A549 (cell line): ENCODE measurements around the gene RRAS2. TPM values are rescaled to one million over a fixed set of nuclear protein-coding genes. Genes with fewer than 3 reads are reported as not detected.
"Not testable (repeated sequence)": the region's sequence is repeated elsewhere in the genome, so short reads cannot be mapped to it uniquely, and the experiment has no call there.

Experiments
- ATAC-seq, 2 experiments: fragments of 200-7000 bp in 1 of 2; fragments of >200 bp in 1 of 2; cut with Nextera tagmentation in 1 of 2; cut with Tn5 transposase in 1 of 2; 3 replicates each; pipeline versions ENCODE4 v1.8.0 to v1.9.1; 2018 to 2020; ENCODE audit warnings: mild to moderate bottlenecking in 1 of 2, moderate library complexity in 1 of 2
- CTCF ChIA-PET: fragments of 300-600 bp; sonication (Branson Sonifier 250); formaldehyde crosslinking; extraction: SDS; loops from one replicate; lab custom pipeline; 2021; ENCODE audit warnings: antibody characterized with exemption, inconsistent platforms; lab: Yijun Ruan, JAX
- POLR2A ChIA-PET: fragments of 350-600 bp; formaldehyde crosslinking; extraction: SDS; loops from one replicate; lab custom pipeline; 2021; ENCODE audit warnings: antibody characterized with exemption, inconsistent platforms; lab: Yijun Ruan, JAX
- DNase-seq, 2 experiments: peaks; one replicate each; pipeline versions ENCODE4 v3.0.0 to v3.0.0-alpha.2; 2011 to 2016; ENCODE audit warnings: low read depth in 1 of 2, low spot score in 1 of 2
- FAIRE-seq: peaks from 2 replicates; lab custom pipeline; 2011; peaks lifted over from hg19 to GRCh38; lab: Jason Lieb, UNC
- H3K27ac ChIP-seq, 2 experiments: fragments of >200 bp; sonication (Bioruptor Twin); formaldehyde crosslinking; 3 replicates each; pipeline ENCODE4 v1.5.1; 2016 to 2017
- H3K4me1 ChIP-seq: fragments of >200 bp; sonication (Bioruptor Twin); formaldehyde crosslinking; 3 replicates; pipeline ENCODE4 v1.6.1; 2016
- H3K4me2 ChIP-seq: fragments of >200 bp; sonication (Bioruptor Twin); formaldehyde crosslinking; 3 replicates; pipeline ENCODE4 v1.6.1; 2016
- H3K4me3 ChIP-seq: fragments of >200 bp; sonication (Bioruptor Twin); formaldehyde crosslinking; 3 replicates; pipeline ENCODE4 v1.5.1; 2016
- H3K9me3 ChIP-seq: fragments of >200 bp; sonication (Bioruptor Twin); formaldehyde crosslinking; 3 replicates; pipeline ENCODE4 v1.6.1; 2016
- BHLHE40 ChIP-seq: IDR thresholded peaks from 2 replicates; pipeline ENCODE4 v1.6.1; 2012; ENCODE audit warnings: low read depth, low read length, inconsistent platforms
- CEBPB ChIP-seq, 2 experiments: fragments of >200 bp in 1 of 2; sonication (Bioruptor Twin) in 1 of 2; formaldehyde crosslinking in 1 of 2; IDR thresholded peaks; 2 replicates each; pipeline ENCODE4 v1.6.1; 2012 to 2016
- CHD4 ChIP-seq: fragments of 200-600 bp; sonication (generic); IDR thresholded peaks from 2 replicates; pipeline ENCODE4 v1.6.1; 2016; ENCODE audit warnings: antibody characterized with exemption, mild to moderate bottlenecking, borderline replicate concordance
- FOSB ChIP-seq: fragments of 250-450 bp; sonication (Bioruptor Pico); IDR thresholded peaks from 2 replicates; pipeline ENCODE4 v1.5.0; 2020; ENCODE audit warnings: mild to moderate bottlenecking, moderate library complexity
- FOSL2 ChIP-seq, 2 experiments: fragments of 450-650 bp in 1 of 2; fragments of >200 bp in 1 of 2; sonication (Bioruptor Twin) in 1 of 2; formaldehyde crosslinking; IDR thresholded peaks; 2 replicates each; pipeline versions ENCODE4 v1.5.0 to v1.6.1; 2016 to 2020; ENCODE audit warnings: mild to moderate bottlenecking in 1 of 2, moderate library complexity in 1 of 2
- FOXS1 ChIP-seq: fragments of 250-450 bp; sonication (Bioruptor Pico); IDR thresholded peaks from 2 replicates; pipeline ENCODE4 v1.5.0; 2020; ENCODE audit warnings: mild to moderate bottlenecking, moderate library complexity
- HEYL ChIP-seq: fragments of 250-450 bp; sonication (Bioruptor Pico); IDR thresholded peaks from 2 replicates; pipeline ENCODE4 v1.8.0; 2021; ENCODE audit warnings: mild to moderate bottlenecking, moderate library complexity
- HOXB13 ChIP-seq: fragments of 250-450 bp; sonication (Bioruptor Pico); IDR thresholded peaks from 2 replicates; pipeline ENCODE4 v1.5.0; 2020; ENCODE audit warnings: low read depth, mild to moderate bottlenecking, moderate library complexity
- HOXB5 ChIP-seq: fragments of 250-450 bp; sonication (Bioruptor Pico); IDR thresholded peaks from 2 replicates; pipeline ENCODE4 v1.5.0; 2020; ENCODE audit warnings: mild to moderate bottlenecking, moderate library complexity
- KDM5A ChIP-seq: fragments of 200-600 bp; sonication (generic); IDR thresholded peaks from 2 replicates; pipeline ENCODE4 v1.6.1; 2016; ENCODE audit warnings: antibody characterized with exemption, mild to moderate bottlenecking
- NFE2L2 ChIP-seq: fragments of 150-350 bp; conservative IDR thresholded peaks from 2 replicates; pipeline ENCODE4 v1.6.1; 2014; ENCODE audit warnings: low read length
- NPAS2 ChIP-seq: fragments of 250-450 bp; sonication (Bioruptor Pico); IDR thresholded peaks from 2 replicates; pipeline ENCODE4 v1.8.0; 2022; ENCODE audit warnings: mild to moderate bottlenecking, moderate library complexity, borderline replicate concordance
- NR3C1 ChIP-seq: fragments of >200 bp; sonication (Bioruptor Twin); formaldehyde crosslinking; IDR thresholded peaks from 3 replicates; pipeline ENCODE4 v1.6.1; 2017
- PHF8 ChIP-seq: fragments of 200-600 bp; sonication (generic); IDR thresholded peaks from 2 replicates; pipeline ENCODE4 v1.6.1; 2016; ENCODE audit warnings: low read depth, mild to moderate bottlenecking, antibody characterized with exemption, moderate library complexity, borderline replicate concordance
- RFX5 ChIP-seq: fragments of 450-650 bp; IDR thresholded peaks from 2 replicates; pipeline ENCODE4 v1.7.1; 2014; ENCODE audit warnings: antibody characterized with exemption, mild to moderate bottlenecking, moderate library complexity
- SREBF2 ChIP-seq: fragments of 450-650 bp; IDR thresholded peaks from 2 replicates; pipeline ENCODE4 v1.6.1; 2014; ENCODE audit warnings: mild to moderate bottlenecking, moderate library complexity
- TP53 ChIP-seq: fragments of 250-450 bp; sonication (Bioruptor Pico); IDR thresholded peaks from 2 replicates; pipeline ENCODE4 v1.5.0; 2021; ENCODE audit warnings: mild to moderate bottlenecking, moderate library complexity
- ZC3H11A ChIP-seq: fragments of 450-650 bp; IDR thresholded peaks from 2 replicates; pipeline ENCODE4 v1.6.1; 2014; ENCODE audit warnings: antibody characterized with exemption, mild to moderate bottlenecking
- ZFP36 ChIP-seq: fragments of 450-650 bp; IDR thresholded peaks from 2 replicates; pipeline ENCODE4 v1.6.1; 2014; ENCODE audit warnings: borderline replicate concordance; ENCODE audit not compliant: partially characterized antibody
- ZSCAN20 ChIP-seq: fragments of 250-450 bp; sonication (Bioruptor Pico); IDR thresholded peaks from 2 replicates; pipeline ENCODE4 v1.8.0; 2022; ENCODE audit warnings: mild to moderate bottlenecking, moderate library complexity
- WGBS: methylation state at CpG from one replicate; pipeline ENCODE4 v1.1.6; 2017; ENCODE audit errors: missing lambda C conversion rate; 5-methylcytosine and 5-hydroxymethylcytosine counted together
- polyA plus RNA-seq, 4 experiments: library from polyadenylated mRNA; depleted of rRNA in 3 of 4; stranded (reverse); fragments of >200 nt; fragmentation: RNase III in 1 of 4; extraction: RNeasy Plus Mini Kit Qiagen cat#74134 plus additional on column Dnase treatment in 1 of 4; gene quantifications; 2 replicates in 3 of 4; 3 replicates in 1 of 4; pipeline ENCODE4 v1.2.3, GENCODE V29; 2011 to 2017
- TF ChIP-seq, protein P1 (sequence below): fragments of 200-600 bp; sonication (generic); IDR thresholded peaks from 2 replicates; pipeline ENCODE4 v1.6.1; 2016; ENCODE audit warnings: antibody characterized with exemption, mild to moderate bottlenecking, moderate library complexity
- TF ChIP-seq, protein P2 (sequence below): IDR thresholded peaks from 2 replicates; pipeline ENCODE4 v1.6.1; 2012
- TF ChIP-seq, protein P3 (sequence below): fragments of 250-450 bp; sonication (Bioruptor Pico); IDR thresholded peaks from 2 replicates; pipeline ENCODE4 v1.5.0; 2021; ENCODE audit warnings: mild to moderate bottlenecking, moderate library complexity, borderline replicate concordance
- TF ChIP-seq, protein P4 (sequence below): fragments of 250-450 bp; sonication (Bioruptor Pico); IDR thresholded peaks from 2 replicates; pipeline ENCODE4 v1.5.0; 2020; ENCODE audit warnings: low read depth, mild to moderate bottlenecking, moderate library complexity
- TF ChIP-seq, protein P5 (sequence below): fragments of >200 bp; sonication (Bioruptor Twin); formaldehyde crosslinking; IDR thresholded peaks from 3 replicates; pipeline ENCODE4 v1.6.1; 2016
- TF ChIP-seq, protein P6 (sequence below): IDR thresholded peaks from 2 replicates; pipeline ENCODE4 v1.6.1; 2012; ENCODE audit warnings: low read depth, borderline replicate concordance

Gene RRAS2
- polyA plus RNA-seq, 2 of the 4 experiments (the other 2 are of a cell fraction): 37.9 to 48.2 TPM

DNA sequence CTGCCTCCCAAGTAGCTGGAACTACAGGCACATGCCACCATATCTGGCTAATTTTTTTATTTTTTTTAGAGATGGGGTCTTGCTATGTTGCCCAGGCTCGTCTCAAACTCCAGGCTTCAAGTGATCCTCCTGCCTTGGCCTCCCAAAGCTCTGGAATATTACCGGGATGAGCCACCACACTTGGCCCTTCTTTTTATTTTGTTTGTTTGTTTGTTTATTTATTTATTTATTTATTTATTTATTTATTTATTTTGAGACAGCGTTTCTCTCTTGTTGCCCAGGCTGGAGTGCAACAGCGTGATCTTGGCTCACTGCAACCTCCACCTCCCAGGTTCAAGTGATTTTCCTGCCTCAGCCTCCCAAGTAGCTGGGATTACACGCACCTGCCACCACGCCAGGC is 44.5 kb upstream of the RRAS2 start:
- H3K4me1 ChIP-seq, DNase-seq, ATAC-seq, H3K9me3 ChIP-seq, POLR2A ChIA-PET, FAIRE-seq, H3K4me2 ChIP-seq, H3K27ac ChIP-seq, H3K4me3 ChIP-seq: not testable (repeated sequence)
- CTCF ChIA-PET: interaction anchor here (1.2 kb wide), 1 partner anchor 15 kb away, joined by 3 read pairs; no protein-coding TSS in a partner anchor
- peak; percentile 58 for TF ChIP-seq ZC3H11A
- 93% methylated on average over 6 of the region's 6 CpGs for WGBS

DNA sequence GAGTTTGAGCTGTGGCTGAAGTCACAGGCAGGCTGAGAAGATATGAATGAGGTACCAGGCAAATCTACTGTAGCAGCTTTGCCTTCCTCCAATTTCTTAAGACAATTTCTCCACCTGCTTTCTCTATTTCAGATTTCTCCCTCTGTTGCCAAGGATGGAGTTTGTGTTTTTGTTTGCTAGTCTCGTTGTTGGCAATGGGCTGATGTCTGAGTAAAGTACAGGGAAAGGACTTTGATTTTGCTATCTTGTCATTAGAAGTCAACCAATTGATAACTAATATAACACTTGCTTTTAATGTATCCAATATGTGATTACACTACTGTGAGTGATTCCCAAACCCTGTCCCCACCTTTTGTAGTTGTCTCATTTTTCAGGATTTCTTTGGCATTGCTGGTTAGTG is 40.1 kb upstream of the RRAS2 start:
- POLR2A ChIA-PET: no interaction called here

DNA sequence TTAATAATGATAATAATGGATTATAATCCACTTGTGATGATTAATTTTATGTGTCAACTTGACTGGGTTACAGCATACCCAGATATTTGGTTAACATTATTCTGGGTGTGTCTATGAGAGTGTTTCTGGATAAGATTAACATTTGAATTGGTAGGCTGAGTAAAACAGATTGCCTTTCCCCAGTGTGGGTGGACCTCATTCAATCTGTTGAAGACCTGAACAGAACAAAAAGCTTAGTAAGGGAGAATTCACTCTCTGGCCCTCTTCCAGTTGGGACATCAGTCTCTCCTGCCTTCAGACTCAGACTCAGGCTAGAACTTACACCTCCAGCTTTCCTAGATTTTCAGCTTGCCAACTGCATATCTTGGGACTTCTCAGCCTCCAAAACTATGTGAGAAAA is 37.3 kb upstream of the RRAS2 start:
- CTCF ChIA-PET: interaction anchor here (0.6 to 2.1 kb wide), 2 partner anchors 22 to 664 kb away, joined by 3 to 7 read pairs; no protein-coding TSS in a partner anchor
- Histone ChIP-seq H3K9me3 (no peaks in the 10 kb centered on the region), H3K4me1 (peaks cover under 1% of the 10 kb centered on the region; the same call in 1 of the 3 replicates), H3K27ac (no peak overlapping the region), H3K4me3 (no peak overlapping the region), H3K4me2 (no peak overlapping the region)
- no peak for ATAC-seq
- no peak for DNase-seq
- FAIRE-seq: no peak
- POLR2A ChIA-PET: no interaction called here
- TF ChIP-seq, protein P1, sequence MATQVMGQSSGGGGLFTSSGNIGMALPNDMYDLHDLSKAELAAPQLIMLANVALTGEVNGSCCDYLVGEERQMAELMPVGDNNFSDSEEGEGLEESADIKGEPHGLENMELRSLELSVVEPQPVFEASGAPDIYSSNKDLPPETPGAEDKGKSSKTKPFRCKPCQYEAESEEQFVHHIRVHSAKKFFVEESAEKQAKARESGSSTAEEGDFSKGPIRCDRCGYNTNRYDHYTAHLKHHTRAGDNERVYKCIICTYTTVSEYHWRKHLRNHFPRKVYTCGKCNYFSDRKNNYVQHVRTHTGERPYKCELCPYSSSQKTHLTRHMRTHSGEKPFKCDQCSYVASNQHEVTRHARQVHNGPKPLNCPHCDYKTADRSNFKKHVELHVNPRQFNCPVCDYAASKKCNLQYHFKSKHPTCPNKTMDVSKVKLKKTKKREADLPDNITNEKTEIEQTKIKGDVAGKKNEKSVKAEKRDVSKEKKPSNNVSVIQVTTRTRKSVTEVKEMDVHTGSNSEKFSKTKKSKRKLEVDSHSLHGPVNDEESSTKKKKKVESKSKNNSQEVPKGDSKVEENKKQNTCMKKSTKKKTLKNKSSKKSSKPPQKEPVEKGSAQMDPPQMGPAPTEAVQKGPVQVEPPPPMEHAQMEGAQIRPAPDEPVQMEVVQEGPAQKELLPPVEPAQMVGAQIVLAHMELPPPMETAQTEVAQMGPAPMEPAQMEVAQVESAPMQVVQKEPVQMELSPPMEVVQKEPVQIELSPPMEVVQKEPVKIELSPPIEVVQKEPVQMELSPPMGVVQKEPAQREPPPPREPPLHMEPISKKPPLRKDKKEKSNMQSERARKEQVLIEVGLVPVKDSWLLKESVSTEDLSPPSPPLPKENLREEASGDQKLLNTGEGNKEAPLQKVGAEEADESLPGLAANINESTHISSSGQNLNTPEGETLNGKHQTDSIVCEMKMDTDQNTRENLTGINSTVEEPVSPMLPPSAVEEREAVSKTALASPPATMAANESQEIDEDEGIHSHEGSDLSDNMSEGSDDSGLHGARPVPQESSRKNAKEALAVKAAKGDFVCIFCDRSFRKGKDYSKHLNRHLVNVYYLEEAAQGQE: no peak
- no peak for TF ChIP-seq FOSL2 (IDR thresholded peaks at IDR 0.05)
- no peak for TF ChIP-seq FOSL2 (CRISPR knock-in tag; IDR thresholded peaks at IDR 0.05)
- TF ChIP-seq FOSB (CRISPR knock-in tag): no peak
- no peak for TF ChIP-seq PHF8
- no peak for TF ChIP-seq CEBPB (IDR thresholded peaks at IDR 0.05)
- no peak for TF ChIP-seq SREBF2
- TF ChIP-seq, protein P2, sequence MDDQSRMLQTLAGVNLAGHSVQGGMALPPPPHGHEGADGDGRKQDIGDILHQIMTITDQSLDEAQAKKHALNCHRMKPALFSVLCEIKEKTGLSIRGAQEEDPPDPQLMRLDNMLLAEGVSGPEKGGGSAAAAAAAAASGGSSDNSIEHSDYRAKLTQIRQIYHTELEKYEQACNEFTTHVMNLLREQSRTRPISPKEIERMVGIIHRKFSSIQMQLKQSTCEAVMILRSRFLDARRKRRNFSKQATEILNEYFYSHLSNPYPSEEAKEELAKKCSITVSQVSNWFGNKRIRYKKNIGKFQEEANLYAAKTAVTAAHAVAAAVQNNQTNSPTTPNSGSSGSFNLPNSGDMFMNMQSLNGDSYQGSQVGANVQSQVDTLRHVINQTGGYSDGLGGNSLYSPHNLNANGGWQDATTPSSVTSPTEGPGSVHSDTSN: no peak
- no peak for TF ChIP-seq NR3C1
- TF ChIP-seq, protein P3, sequence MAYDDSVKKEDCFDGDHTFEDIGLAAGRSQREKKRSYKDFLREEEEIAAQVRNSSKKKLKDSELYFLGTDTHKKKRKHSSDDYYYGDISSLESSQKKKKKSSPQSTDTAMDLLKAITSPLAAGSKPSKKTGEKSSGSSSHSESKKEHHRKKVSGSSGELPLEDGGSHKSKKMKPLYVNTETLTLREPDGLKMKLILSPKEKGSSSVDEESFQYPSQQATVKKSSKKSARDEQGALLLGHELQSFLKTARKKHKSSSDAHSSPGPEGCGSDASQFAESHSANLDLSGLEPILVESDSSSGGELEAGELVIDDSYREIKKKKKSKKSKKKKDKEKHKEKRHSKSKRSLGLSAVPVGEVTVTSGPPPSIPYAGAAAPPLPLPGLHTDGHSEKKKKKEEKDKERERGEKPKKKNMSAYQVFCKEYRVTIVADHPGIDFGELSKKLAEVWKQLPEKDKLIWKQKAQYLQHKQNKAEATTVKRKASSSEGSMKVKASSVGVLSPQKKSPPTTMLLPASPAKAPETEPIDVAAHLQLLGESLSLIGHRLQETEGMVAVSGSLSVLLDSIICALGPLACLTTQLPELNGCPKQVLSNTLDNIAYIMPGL: no peak

More for the DNA sequence above, 40.1 kb upstream of the RRAS2 start:
- CTCF ChIA-PET: interaction anchor here (1.0 to 2.3 kb wide), 5 partner anchors 9 to 99 kb away, joined by 3 to 4 read pairs (median 4); no protein-coding TSS in a partner anchor
- H3K27ac ChIP-seq: no peak overlapping the region
- no peak for ATAC-seq
- TF ChIP-seq, protein P4, sequence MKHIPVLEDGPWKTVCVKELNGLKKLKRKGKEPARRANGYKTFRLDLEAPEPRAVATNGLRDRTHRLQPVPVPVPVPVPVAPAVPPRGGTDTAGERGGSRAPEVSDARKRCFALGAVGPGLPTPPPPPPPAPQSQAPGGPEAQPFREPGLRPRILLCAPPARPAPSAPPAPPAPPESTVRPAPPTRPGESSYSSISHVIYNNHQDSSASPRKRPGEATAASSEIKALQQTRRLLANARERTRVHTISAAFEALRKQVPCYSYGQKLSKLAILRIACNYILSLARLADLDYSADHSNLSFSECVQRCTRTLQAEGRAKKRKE (CRISPR knock-in tag): no peak
- TF ChIP-seq NFE2L2 (no peak), FOXS1 (CRISPR knock-in tag) (no peak), HOXB5 (CRISPR knock-in tag) (no peak), ZSCAN20 (CRISPR knock-in tag) (no peak), RFX5 (no peak), KDM5A (no peak), TP53 (CRISPR knock-in tag) (no peak), CHD4 (no peak), HOXB13 (CRISPR knock-in tag) (no peak), ZFP36 (no peak), BHLHE40 (no peak), NPAS2 (CRISPR knock-in tag) (no peak), FOSB (CRISPR knock-in tag) (no peak), HEYL (no peak)
- TF ChIP-seq, protein P5, sequence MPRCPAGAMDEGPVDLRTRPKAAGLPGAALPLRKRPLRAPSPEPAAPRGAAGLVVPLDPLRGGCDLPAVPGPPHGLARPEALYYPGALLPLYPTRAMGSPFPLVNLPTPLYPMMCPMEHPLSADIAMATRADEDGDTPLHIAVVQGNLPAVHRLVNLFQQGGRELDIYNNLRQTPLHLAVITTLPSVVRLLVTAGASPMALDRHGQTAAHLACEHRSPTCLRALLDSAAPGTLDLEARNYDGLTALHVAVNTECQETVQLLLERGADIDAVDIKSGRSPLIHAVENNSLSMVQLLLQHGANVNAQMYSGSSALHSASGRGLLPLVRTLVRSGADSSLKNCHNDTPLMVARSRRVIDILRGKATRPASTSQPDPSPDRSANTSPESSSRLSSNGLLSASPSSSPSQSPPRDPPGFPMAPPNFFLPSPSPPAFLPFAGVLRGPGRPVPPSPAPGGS: no peak
- TF ChIP-seq, protein P3: no peak
- TF ChIP-seq, protein P6, sequence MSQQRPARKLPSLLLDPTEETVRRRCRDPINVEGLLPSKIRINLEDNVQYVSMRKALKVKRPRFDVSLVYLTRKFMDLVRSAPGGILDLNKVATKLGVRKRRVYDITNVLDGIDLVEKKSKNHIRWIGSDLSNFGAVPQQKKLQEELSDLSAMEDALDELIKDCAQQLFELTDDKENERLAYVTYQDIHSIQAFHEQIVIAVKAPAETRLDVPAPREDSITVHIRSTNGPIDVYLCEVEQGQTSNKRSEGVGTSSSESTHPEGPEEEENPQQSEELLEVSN: no peak
- TF ChIP-seq, all 56 proteins: peak for 0
- Histone ChIP-seq H3K9me3 (no peaks in the 10 kb centered on the region), H3K4me2 (no peak overlapping the region), H3K4me3 (no peak overlapping the region), H3K4me1 (no peaks in the 10 kb centered on the region)
- FAIRE-seq (no peak), DNase-seq (no peak)
- WGBS: 46% methylated on average over 1 of the region's 1 CpG
